ENCODE measurements around the gene SPSB1.

DNA sequence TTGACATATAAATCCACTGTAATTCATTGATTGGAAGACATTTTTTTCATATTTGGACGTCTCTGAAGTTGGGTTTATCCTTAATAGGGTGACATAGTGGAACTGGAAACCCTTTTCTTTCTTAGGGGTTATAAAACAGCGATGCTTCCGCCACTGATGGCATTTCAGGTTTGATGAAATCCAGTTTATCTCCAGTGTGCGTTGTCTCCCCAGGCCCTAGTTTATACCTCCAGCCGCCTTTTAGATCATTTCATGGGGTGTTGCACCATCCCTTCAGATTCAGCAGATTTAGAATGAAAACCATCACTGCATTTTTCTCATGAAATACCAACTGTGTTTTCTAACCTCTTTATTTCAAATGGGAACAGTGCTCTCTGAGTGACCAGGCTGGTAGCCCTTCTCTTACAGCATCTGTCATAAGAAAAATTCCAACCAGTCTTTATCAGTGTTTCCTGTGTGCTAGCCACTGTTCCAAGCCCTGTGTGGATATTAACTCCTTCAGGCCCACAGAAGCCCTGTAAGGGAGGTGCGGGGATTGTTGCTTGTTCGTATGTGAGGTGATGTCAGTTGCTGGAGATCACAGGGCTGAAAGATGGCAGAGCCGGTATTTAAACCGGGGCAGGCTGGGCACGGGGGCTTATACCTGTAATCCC, 39.1 kb upstream of the SPSB1 start:
- TF ChIP-seq, protein P1, sequence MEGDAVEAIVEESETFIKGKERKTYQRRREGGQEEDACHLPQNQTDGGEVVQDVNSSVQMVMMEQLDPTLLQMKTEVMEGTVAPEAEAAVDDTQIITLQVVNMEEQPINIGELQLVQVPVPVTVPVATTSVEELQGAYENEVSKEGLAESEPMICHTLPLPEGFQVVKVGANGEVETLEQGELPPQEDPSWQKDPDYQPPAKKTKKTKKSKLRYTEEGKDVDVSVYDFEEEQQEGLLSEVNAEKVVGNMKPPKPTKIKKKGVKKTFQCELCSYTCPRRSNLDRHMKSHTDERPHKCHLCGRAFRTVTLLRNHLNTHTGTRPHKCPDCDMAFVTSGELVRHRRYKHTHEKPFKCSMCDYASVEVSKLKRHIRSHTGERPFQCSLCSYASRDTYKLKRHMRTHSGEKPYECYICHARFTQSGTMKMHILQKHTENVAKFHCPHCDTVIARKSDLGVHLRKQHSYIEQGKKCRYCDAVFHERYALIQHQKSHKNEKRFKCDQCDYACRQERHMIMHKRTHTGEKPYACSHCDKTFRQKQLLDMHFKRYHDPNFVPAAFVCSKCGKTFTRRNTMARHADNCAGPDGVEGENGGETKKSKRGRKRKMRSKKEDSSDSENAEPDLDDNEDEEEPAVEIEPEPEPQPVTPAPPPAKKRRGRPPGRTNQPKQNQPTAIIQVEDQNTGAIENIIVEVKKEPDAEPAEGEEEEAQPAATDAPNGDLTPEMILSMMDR (IDR thresholded peaks at IDR 0.05): no peak
- TF ChIP-seq POLR2AphosphoS5 (IDR thresholded peaks at IDR 0.05) (no peak), POLR2A (IDR thresholded peaks at IDR 0.05) (no peak), EP300 (IDR thresholded peaks at IDR 0.05) (no peak)

All from stomach (tissue), 4 donors.